ENCODE data around the gene GLOD4. TPM values are rescaled to one million over a fixed set of nuclear protein-coding genes. Genes with fewer than 3 reads are reported as not detected.
"Not testable (repeated sequence)": the region's sequence is repeated elsewhere in the genome, so short reads cannot be mapped to it uniquely, and the experiment has no call there.

GLOD4 gene
- total and polyA plus RNA-seq, 5 experiments from 2014 or later = 79.9 to 97.4 (median 96.2) TPM

GRCh38 chr17:787641-788221 is 5.7 kb upstream of the GLOD4 start:
- Mint-ChIP-seq H3K4me3 (no peak overlapping the region), H3K27me3 (no peaks in the 10 kb centered on the region), H3K27ac (no peak overlapping the region), H3K36me3 (peaks cover 0 to 62% (median 7%) of the 10 kb centered on the region in 3 donors), H3K9me3 (no peaks in the 10 kb centered on the region), H3K4me1 (peaks cover 12 to 26% (median 22%) of the 10 kb centered on the region in 4 donors)
- POLR2A ChIA-PET = interaction anchor here (0.6 kb wide), 1 partner anchor 36 kb away, joined by 6 read pairs; the partner anchor contains the start of gene GEMIN4
- DNase-seq = no peak
- no peak for ATAC-seq

- POLR2A ChIA-PET, H3K27ac Mint-ChIP-seq, ATAC-seq, H3K27me3 Mint-ChIP-seq, DNase-seq, H3K9me3 Mint-ChIP-seq, H3K4me3 Mint-ChIP-seq: not testable (repeated sequence)
- H3K4me1 Mint-ChIP-seq = peaks cover 19 to 42% (median 37%) of the 10 kb centered on the region in 4 donors
- H3K36me3 Mint-ChIP-seq = peaks cover 0 to 45% (median 2%) of the 10 kb centered on the region in 3 donors
Measured at GRCh38 chr17:785901-786300, 3.8 kb upstream of the GLOD4 start.

- POLR2A ChIA-PET = no interaction called here
- H3K27me3 Mint-ChIP-seq = peaks cover 0 to 1% (median 0%) of the 10 kb centered on the region in 5 donors
- no peak for DNase-seq
- H3K27ac Mint-ChIP-seq = peak overlapping the region in 3 of 10 donors; percentile 5 to 96 (median 26)
- ATAC-seq = no peak
- peaks cover 22 to 47% (median 44%) of the 10 kb centered on the region in 4 donors for H3K4me1 Mint-ChIP-seq
- H3K9me3 Mint-ChIP-seq = no peaks in the 10 kb centered on the region
- peak overlapping the region; percentile 26 to 99 (median 80) for H3K4me3 Mint-ChIP-seq
- peaks cover 0 to 36% (median 2%) of the 10 kb centered on the region in 3 donors for H3K36me3 Mint-ChIP-seq
Measured at GRCh38 chr17:784143-784542, 2.1 kb upstream of the GLOD4 start.

- H3K27ac Mint-ChIP-seq = no peak overlapping the region
- DNase-seq = no peak
- H3K36me3 Mint-ChIP-seq = peaks cover 0 to 64% (median 8%) of the 10 kb centered on the region in 3 donors
- peaks cover 0 to 1% (median 0%) of the 10 kb centered on the region in 5 donors for H3K27me3 Mint-ChIP-seq
- no peaks in the 10 kb centered on the region for H3K9me3 Mint-ChIP-seq
- H3K4me1 Mint-ChIP-seq = peaks cover 25 to 36% (median 28%) of the 10 kb centered on the region in 4 donors
- no peak overlapping the region for H3K4me3 Mint-ChIP-seq
- POLR2A ChIA-PET = no interaction called here
- ATAC-seq = no peak
Measured at GRCh38 chr17:778096-778495, 4.0 kb downstream of the GLOD4 start.

GRCh38 chr17:774313-774584 is 7.8 kb downstream of the GLOD4 start:
- POLR2A ChIA-PET = no interaction called here
- no peak for DNase-seq
- peaks cover 0 to 11% (median 8%) of the 10 kb centered on the region in 4 donors for H3K4me1 Mint-ChIP-seq
- H3K9me3 Mint-ChIP-seq = no peaks in the 10 kb centered on the region
- no peaks in the 10 kb centered on the region for H3K27me3 Mint-ChIP-seq
- no peak for ATAC-seq
- H3K36me3 Mint-ChIP-seq = peaks cover 0 to 95% (median 21%) of the 10 kb centered on the region in 3 donors
- H3K4me3 Mint-ChIP-seq = no peak overlapping the region
- H3K27ac Mint-ChIP-seq = peak overlapping the region in 1 of 10 donors; percentile 15

- H3K27me3 Mint-ChIP-seq = no peaks in the 10 kb centered on the region
Measured at GRCh38 chr17:773467-774312, 8.4 kb downstream of the GLOD4 start.

GRCh38 chr17:773016-773415 is 9.1 kb downstream of the GLOD4 start:
- Mint-ChIP-seq H3K36me3 (peaks cover 0 to 94% (median 22%) of the 10 kb centered on the region in 3 donors), H3K4me1 (peaks cover 0 to 8% (median 4%) of the 10 kb centered on the region in 4 donors), H3K27ac (no peak overlapping the region), H3K27me3 (no peaks in the 10 kb centered on the region), H3K9me3 (no peaks in the 10 kb centered on the region), H3K4me3 (no peak overlapping the region)
- DNase-seq (no peak), ATAC-seq (no peak)
- POLR2A ChIA-PET = interaction anchor here (1.0 kb wide), 1 partner anchor 9 kb away, joined by 3 read pairs; the partner anchor contains the start of gene GLOD4

More at GRCh38 chr17:773467-774312, 8.4 kb downstream of the GLOD4 start:
- ATAC-seq = no peak
- no peaks in the 10 kb centered on the region for H3K9me3 Mint-ChIP-seq
- DNase-seq = no peak
- H3K36me3 Mint-ChIP-seq = peaks cover 0 to 97% (median 22%) of the 10 kb centered on the region in 3 donors
- H3K4me3 Mint-ChIP-seq = no peak overlapping the region
- POLR2A ChIA-PET = interaction anchor here (1.0 kb wide), 1 partner anchor 8 kb away, joined by 3 read pairs; the partner anchor contains the start of gene GLOD4
- peaks cover 0 to 9% (median 6%) of the 10 kb centered on the region in 4 donors for H3K4me1 Mint-ChIP-seq
- H3K27ac Mint-ChIP-seq = peak overlapping the region in 3 of 10 donors; percentile 5 to 48 (median 15)

GRCh38 chr17:767076-767475 is 15.0 kb downstream of the GLOD4 start:
- POLR2A ChIA-PET = no interaction called here
- H3K27me3 Mint-ChIP-seq = no peaks in the 10 kb centered on the region
- ATAC-seq (no peak), DNase-seq (no peak)
- peaks cover 4 to 79% (median 27%) of the 10 kb centered on the region in 3 donors for H3K36me3 Mint-ChIP-seq
- no peak overlapping the region for H3K27ac Mint-ChIP-seq
- no peaks in the 10 kb centered on the region for H3K9me3 Mint-ChIP-seq
- no peak overlapping the region for H3K4me3 Mint-ChIP-seq
- H3K4me1 Mint-ChIP-seq = peaks cover 0 to 10% (median 0%) of the 10 kb centered on the region in 4 donors

- Mint-ChIP-seq H3K27ac (no peak overlapping the region), H3K36me3 (peaks cover 0 to 74% (median 13%) of the 10 kb centered on the region in 3 donors), H3K4me3 (no peak overlapping the region), H3K9me3 (no peaks in the 10 kb centered on the region), H3K4me1 (peaks cover 0 to 3% (median 0%) of the 10 kb centered on the region in 4 donors), H3K27me3 (no peaks in the 10 kb centered on the region)
- DNase-seq (no peak), ATAC-seq (no peak)
- POLR2A ChIA-PET = no interaction called here
Measured at GRCh38 chr17:760371-760770, 21.7 kb downstream of the GLOD4 start.

- H3K27ac Mint-ChIP-seq = no peak overlapping the region
- no peak for ATAC-seq
Measured at GRCh38 chr17:759964-760363, 22.1 kb downstream of the GLOD4 start.

GRCh38 chr17:756010-756567 is 26.0 kb downstream of the GLOD4 start:
- H3K27me3 Mint-ChIP-seq, DNase-seq, ATAC-seq, POLR2A ChIA-PET, H3K9me3 Mint-ChIP-seq, H3K4me3 Mint-ChIP-seq: not testable (repeated sequence)
- H3K27ac Mint-ChIP-seq = peak overlapping the region in 5 of 10 donors; percentile 13 to 66 (median 30)
- peaks cover 11 to 14% (median 12%) of the 10 kb centered on the region in 4 donors for H3K4me1 Mint-ChIP-seq
- peaks cover 0 to 41% (median 6%) of the 10 kb centered on the region in 3 donors for H3K36me3 Mint-ChIP-seq

More at GRCh38 chr17:759964-760363, 22.1 kb downstream of the GLOD4 start:
- Mint-ChIP-seq H3K4me1 (peaks cover 0 to under 1% (median 0%) of the 10 kb centered on the region in 4 donors), H3K27me3 (no peaks in the 10 kb centered on the region), H3K9me3 (no peaks in the 10 kb centered on the region), H3K36me3 (peaks cover 0 to 70% (median 10%) of the 10 kb centered on the region in 3 donors), H3K4me3 (no peak overlapping the region)
- no peak for DNase-seq
- POLR2A ChIA-PET = no interaction called here

GRCh38 chr17:755319-755961 is 26.6 kb downstream of the GLOD4 start:
- Mint-ChIP-seq H3K36me3 (peaks cover 0 to 36% (median 6%) of the 10 kb centered on the region in 3 donors), H3K27ac (peak overlapping the region in 3 of 10 donors; percentile 30 to 66 (median 46)), H3K4me1 (peaks cover 16 to 20% (median 19%) of the 10 kb centered on the region in 4 donors)
- H3K4me3 Mint-ChIP-seq, DNase-seq, H3K27me3 Mint-ChIP-seq, POLR2A ChIA-PET, ATAC-seq, H3K9me3 Mint-ChIP-seq: not testable (repeated sequence)

Measured in naive thymus-derived CD8-positive, alpha-beta T cell (primary cell).